HL-60/S4 treated with phorbol 12-myristate 13-acetate at 8.2 ng/mL for 4 days and 3 days (cell line): ENCODE results near the gene CD96.
"Not testable (repeated sequence)": the region's sequence is repeated elsewhere in the genome, so short reads cannot be mapped to it uniquely, and the experiment has no call there.

Experiments used
- in situ Hi-C: fragments of 300-500 bp; cut with MboI; formaldehyde crosslinking; loops from 2 replicates; pipeline ENCODE4 v1.15.0; 2022; ENCODE audit warnings: low sequenced_read_pairs

Gene CD96

GRCh38 chr3:111617912-111618601, 76.1 kb downstream of the CD96 start:
- in situ Hi-C loops: no loop called here

DNA sequence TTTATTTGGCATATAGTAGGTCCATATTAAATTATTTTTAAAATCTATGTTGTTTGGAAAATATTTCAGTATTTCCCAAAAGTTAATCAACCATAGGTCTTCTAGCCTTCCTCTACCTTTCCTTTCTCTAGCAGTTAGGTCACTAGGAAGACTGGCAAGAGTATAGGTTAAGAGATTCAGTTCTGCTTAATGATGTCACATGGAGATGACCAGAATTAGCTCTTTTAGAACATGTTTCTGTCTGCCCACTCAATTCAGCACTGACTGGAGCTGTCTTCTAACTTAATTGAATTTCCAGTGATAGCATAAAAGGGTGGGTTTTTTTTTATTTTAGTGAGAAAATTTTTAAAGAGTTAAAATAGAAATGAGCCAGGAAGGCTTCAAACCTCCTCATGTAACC, 76.9 kb downstream of the CD96 start:
- in situ Hi-C loops: no loop called here

DNA sequence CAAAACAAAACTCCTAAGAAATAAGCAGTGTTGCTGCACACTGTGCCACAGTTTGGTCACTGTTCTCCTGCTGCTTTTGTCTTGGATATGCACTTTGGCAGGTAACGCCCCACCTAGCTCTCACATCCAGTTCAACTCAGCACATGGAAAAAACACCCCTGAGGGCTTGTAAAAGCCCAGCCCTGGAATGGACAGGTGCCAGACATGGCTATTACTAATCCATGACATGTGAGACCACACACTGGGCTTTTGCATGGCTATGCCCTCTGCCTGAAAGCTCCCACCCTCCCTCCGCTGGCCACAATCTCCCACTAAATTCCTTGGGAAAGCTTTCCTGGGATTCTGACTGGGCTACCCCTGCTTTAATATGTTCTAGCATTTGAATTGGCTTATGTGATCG, 77.8 kb downstream of the CD96 start:
- in situ Hi-C loops: no loop called here

DNA sequence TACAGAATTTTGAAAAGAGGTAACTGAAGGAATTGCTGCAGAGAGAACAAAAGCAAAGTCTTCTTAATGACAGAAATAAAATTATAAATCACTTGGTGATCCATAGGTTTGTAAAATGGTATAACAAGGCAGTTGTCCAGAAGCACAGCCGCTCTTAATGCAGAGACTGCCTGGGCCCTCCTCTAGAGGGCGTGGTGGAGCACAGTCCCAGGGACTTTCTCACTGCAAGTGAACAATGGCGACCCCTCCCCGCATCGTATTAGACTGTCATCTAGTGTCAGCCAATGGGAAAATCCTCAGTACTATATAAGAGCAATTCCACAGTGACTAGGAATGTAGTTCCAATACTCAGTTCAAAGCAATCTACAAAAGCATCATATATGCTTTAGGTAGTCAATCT, 79.5 kb downstream of the CD96 start:
- in situ Hi-C loops: no loop called here

DNA sequence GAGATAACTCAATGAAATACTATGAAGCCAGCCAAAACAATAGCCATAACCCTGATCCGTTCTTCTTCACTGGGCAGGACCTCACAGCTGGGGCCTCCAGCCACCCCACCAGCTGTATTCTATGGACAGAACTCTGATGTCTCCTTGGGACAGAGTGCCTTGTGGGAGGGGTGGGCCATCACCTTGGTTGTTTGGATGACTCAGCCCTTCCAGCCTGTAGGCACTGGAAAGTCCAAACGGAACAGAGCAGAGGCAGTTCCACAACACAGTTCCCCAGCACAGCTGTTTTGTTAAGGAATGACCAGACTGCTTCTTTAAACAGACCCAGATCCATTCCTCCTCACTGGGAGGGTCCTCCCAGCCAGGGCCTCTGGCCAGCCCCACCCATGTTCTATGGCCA, 85.1 kb downstream of the CD96 start:
- in situ Hi-C loops: no loop called here

DNA sequence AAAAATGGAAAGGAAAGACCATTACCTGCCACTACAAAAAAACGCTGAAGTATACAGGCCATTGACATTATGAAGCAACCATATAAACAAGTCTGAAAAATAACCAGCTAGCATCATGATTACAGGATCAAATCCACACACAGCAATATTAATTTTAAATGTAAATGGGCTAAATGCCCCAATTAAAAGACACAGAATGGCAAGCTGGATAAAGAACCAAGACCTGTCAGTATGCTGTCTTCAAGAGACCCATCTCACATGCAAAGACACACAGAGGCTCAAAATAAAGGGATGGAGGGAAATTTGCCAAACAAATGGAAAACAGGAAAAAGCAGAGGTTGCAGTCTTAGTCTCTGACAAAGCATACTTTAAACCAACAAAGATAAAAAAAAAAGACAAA, 87.0 kb downstream of the CD96 start:
- in situ Hi-C loops: not testable (repeated sequence)

- in situ Hi-C loops: not testable (repeated sequence)
Observed at GRCh38 chr3:111630638-111631037, 88.6 kb downstream of the CD96 start.

DNA sequence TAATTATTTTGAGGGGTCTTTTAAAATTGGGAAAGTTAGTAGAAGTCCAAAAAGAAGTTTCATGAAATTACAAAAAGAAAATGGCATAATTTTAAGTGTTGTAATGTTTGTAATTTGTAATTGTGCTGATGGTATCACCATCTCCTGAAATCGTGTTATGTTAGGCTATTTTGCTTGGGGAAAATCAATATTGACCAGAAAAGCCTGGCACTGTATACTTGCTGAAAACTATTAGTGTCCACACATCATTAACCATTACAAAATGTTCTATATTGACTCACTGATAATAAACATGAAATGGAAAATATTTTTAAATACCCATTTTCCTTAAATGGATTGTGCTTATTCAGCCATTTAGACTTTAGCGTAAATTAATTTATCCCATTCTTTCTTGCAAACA, 93.4 kb downstream of the CD96 start:
- in situ Hi-C loops: no loop called here

- in situ Hi-C loops: no loop called here
Observed at GRCh38 chr3:111636366-111636885, 94.4 kb downstream of the CD96 start.

- in situ Hi-C loops: no loop called here
Observed at GRCh38 chr3:111639316-111639715, 97.3 kb downstream of the CD96 start.

- in situ Hi-C loops: no loop called here
Observed at GRCh38 chr3:111648991-111649579, 107.1 kb downstream of the CD96 start.

DNA sequence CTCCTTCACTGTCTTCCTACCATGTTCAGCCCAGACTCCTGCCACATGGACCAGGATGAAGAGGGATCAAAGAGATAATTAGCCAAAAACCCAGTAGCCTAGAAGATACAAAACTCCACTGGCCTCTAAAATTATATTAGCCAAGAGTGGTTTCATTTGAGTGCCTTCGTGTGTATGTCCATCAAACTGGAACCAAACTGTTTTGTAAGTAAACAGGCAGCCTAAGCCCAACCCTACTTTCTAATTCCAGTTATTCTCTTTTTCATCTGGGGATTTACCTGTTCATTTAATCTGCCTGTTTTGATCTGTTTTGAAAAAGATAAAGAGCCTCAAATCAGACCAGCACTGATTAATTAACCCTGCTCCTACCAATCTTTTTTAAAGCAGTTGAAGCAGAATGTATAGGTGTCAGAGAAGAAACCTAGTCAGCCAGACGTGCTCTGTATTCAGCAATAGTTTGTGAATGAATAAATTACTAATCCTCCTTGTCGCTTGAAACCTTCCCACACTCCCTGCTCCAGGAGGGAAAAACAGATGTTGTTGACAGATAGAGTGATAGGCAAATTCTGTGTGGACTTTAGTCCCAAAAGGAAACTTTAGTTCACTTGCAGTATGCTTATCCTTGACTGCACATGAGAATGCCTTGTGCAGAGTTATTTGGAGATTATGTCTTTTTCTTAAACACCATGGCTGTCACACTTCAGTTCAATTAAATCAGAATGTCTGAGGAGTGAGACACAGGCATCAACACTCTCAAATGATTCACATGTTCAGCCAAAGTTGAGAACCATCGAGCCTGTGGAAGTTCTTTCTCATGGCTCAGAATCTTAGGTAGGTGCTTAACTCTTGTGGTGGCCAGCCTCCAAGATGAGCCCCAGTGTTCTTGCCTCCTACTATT, 108.6 kb downstream of the CD96 start:
- in situ Hi-C loops: no loop called here

DNA sequence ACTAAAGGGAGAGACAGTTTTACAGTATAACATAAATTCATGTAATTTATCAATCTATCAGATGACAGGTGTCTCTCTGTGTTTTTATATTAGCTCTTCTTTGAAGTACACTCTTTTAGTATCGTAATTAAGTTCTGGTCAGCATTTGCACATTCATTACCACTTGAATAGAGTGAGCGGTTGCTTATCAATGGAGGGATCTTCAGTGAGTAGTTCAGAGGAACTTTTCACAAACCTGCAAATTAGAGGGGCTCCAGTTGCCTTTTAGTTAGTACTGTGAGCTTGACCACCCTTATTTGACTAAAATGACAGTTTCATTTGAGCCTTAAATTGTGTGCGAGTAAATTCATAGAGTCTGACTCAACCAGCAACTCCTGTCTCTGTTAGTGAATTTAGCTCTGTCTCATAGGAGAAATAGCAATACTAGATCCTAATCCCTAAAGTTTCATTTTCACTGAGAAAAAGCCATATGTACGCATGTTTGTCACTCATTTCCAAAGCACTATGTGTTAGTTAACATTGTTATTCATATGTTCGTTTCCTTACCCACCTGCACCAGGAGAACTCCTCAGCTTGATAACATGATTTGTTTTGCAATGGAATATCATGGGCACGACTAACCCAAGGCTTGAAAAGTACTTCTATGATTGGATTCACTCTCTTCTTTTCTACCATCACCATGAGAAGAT, 110.6 kb downstream of the CD96 start:
- in situ Hi-C loops: no loop called here

DNA sequence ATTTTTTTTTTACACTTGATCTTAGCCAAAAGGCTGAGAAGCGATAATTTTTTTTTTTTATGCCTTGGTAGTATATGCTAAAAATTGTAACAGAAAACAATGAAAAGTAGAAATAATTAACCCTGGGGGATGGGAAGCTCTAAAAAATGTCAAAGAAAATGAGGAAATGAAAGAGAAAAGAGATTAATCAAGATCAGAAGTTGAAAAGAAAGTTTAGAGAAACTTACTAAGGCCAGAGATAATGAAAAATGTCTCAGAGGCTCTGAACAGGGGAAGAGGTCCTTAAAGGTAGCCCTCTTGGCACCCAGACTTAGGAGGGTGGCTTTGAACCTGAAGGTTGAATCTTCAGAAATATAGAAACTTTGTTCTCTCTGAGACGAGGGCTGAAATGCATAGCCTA, 111.8 kb downstream of the CD96 start:
- in situ Hi-C loops: no loop called here

GRCh38 chr3:111662012-111662411, 120.0 kb downstream of the CD96 start:
- in situ Hi-C loops: no loop called here

- in situ Hi-C loops: no loop called here
Observed at GRCh38 chr3:111662907-111663306, 120.9 kb downstream of the CD96 start.

DNA sequence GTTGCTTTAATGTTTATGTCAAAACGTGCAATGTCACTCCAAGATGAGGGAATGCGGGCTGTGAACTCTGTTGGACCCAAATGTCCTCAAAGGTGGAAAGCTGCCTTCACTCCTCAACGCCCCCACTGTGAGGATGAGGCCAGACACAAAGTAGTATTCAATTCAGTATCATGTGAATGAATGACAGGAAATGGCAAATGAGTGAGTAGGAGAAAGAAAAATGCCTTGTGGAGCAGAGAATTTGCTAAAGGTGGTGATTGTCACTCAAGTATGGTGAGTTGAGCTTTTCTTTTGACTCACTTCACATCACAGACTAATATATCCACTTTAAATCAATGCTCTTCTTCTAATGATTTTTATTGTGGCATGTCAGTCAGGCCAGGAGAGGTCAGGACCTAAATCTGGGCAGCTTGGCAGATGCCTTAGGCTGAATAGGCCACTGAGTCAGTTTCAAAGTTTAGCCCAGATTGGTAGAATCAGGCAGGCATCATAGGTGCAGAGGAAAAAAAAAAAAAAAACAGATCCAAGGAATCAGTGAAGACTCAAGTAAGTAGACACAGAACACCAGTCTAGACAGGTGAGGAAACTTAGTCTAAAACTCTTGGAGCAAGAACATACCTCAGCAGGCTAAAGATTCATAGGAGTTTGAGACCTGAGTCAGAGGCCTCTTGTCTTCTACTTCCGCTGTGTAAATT, 124.2 kb downstream of the CD96 start:
- in situ Hi-C loops: no loop called here

- in situ Hi-C loops: no loop called here
Observed at GRCh38 chr3:111667170-111667569, 125.2 kb downstream of the CD96 start.

DNA sequence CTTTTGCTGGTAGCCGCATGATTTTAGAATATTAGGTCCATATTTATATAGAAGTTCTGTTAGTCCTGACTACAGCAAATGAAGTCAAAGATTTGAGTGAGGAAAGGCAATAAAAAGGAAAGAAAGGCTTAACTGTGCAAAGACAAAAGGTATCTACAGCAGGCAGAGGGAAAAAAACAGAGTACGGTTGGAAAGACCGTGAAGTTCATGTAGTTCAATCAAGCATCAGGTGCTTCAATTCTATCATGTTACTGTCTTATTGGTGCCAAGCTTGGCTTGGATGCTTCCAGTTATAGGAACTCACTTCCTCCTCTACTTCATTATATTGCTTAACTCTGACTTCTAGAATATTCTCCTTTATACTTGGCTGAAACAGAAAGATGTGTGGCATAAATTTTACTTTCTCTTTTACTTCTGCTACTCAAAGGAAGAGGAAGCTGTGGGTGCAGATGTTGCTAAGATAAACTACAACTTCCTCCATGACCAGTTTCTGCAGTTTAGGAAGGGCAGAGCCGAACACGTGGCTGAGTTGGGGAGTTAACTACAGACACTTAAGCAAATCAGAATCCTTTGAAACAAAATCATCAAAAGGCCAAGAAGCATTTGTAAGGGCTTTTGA, 125.7 kb downstream of the CD96 start:
- in situ Hi-C loops: no loop called here

DNA sequence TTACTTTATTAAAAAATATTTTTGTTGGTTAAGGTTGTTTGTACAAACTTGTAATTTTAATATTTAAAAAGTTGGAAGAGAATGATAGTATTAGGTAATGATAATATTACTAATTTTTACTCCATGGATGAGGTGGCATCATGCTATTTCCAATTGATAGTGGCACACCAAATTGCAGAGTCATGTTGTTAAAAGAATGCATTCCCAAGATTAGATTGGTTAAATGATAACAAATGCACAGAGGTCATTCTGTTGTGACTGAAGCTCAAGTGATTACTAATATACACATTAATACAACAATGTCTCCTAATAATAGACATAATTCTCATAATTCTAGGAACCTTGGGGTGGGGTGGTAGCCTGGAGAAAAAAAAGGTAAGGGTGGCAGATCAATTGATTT, 126.3 kb downstream of the CD96 start:
- in situ Hi-C loops: no loop called here
